Neuronal stem cell (in vitro differentiated cells): Measurements from ENCODE around the gene KDM5B.
A peak's percentile ranks its signal among the peaks of the same experiment; 100 is the strongest.

Experiments
- DNase-seq: peaks from one replicate; pipeline ENCODE4 v3.0.0-alpha.2; 2013; ENCODE audit warnings: low spot score
- H2AFZ ChIP-seq: one replicate; pipeline ENCODE4 v1.6.1; 2013; ENCODE audit warnings: mild to moderate bottlenecking, low read length, inconsistent platforms
- H2AK5ac ChIP-seq: 2 replicates; pipeline ENCODE4 v1.6.1; 2013; ENCODE audit warnings: low read depth, mild to moderate bottlenecking, inconsistent platforms, low read length, moderate library complexity, mixed read lengths
- H2BK120ac ChIP-seq: 2 replicates; pipeline ENCODE4 v1.6.1; 2013; ENCODE audit warnings: low read depth, mild to moderate bottlenecking, inconsistent platforms, low read length, moderate library complexity, mixed read lengths
- H2BK12ac ChIP-seq: one replicate; pipeline ENCODE4 v1.6.1; 2013; ENCODE audit warnings: low read length, inconsistent platforms
- H2BK15ac ChIP-seq: 2 replicates; pipeline ENCODE4 v1.6.1; 2013; ENCODE audit warnings: mild to moderate bottlenecking, low read length, inconsistent platforms, mixed read lengths
- H2BK5ac ChIP-seq: one replicate; pipeline ENCODE4 v1.6.1; 2013; ENCODE audit warnings: inconsistent platforms, mild to moderate bottlenecking, low read length, moderate library complexity
- H3K14ac ChIP-seq: one replicate; pipeline ENCODE4 v1.6.1; 2013; ENCODE audit warnings: low read length, inconsistent platforms
- H3K18ac ChIP-seq: 2 replicates; pipeline ENCODE4 v1.6.1; 2013; ENCODE audit warnings: low read length, inconsistent platforms
- H3K23ac ChIP-seq: 2 replicates; pipeline ENCODE4 v1.6.1; 2013; ENCODE audit warnings: low read depth, mild to moderate bottlenecking, mixed read lengths, low read length, inconsistent platforms; ENCODE audit not compliant: poor library complexity
- H3K27ac ChIP-seq: replicated peaks from 3 replicates; pipeline ENCODE4 v1.5.1; 2013; ENCODE audit warnings: low read length, inconsistent platforms
- H3K27me3 ChIP-seq, 3 experiments: 2 replicates each; pipeline ENCODE4 v1.6.1; 2013; ENCODE audit warnings: low read length in 3 of 3, mild to moderate bottlenecking in 2 of 3, inconsistent platforms in 1 of 3, low read depth in 1 of 3, mixed read lengths in 1 of 3, moderate library complexity in 1 of 3; ENCODE audit not compliant: control insufficient read depth in 3 of 3, insufficient read depth in 3 of 3
- H3K36me3 ChIP-seq, 2 donors: replicated peaks in 1 of 2; 2 replicates each; pipeline ENCODE4 v1.6.1; 2013; ENCODE audit warnings: low read length in 2 of 2; ENCODE audit not compliant: control insufficient read depth in 2 of 2, insufficient read depth in 2 of 2
- H3K4ac ChIP-seq: 2 replicates; pipeline ENCODE4 v1.6.1; 2013; ENCODE audit warnings: inconsistent platforms, mild to moderate bottlenecking, low read length, moderate library complexity
- H3K4me1 ChIP-seq, 2 donors: 1 replicate in 1 of 2; 2 replicates in 1 of 2; pipeline ENCODE4 v1.6.1; 2013; ENCODE audit warnings: low read length in 2 of 2, low read depth in 1 of 2; ENCODE audit not compliant: control insufficient read depth in 2 of 2, insufficient read depth in 1 of 2
- H3K4me2 ChIP-seq: one replicate; pipeline ENCODE4 v1.6.1; 2013; ENCODE audit warnings: mild to moderate bottlenecking, low read length, inconsistent platforms; ENCODE audit not compliant: insufficient read depth, poor library complexity, severe bottlenecking
- H3K4me3 ChIP-seq, 2 donors: 2 replicates each; pipeline ENCODE4 v1.5.1; 2013; ENCODE audit warnings: low read length in 2 of 2, mild to moderate bottlenecking in 2 of 2, inconsistent platforms in 1 of 2, moderate library complexity in 1 of 2
- H3K79me1 ChIP-seq: one replicate; pipeline ENCODE4 v1.6.1; 2013; ENCODE audit warnings: low read depth, mild to moderate bottlenecking, inconsistent platforms, low read length, moderate library complexity
- H3K9ac ChIP-seq: one replicate; pipeline ENCODE4 v1.6.1; 2013; ENCODE audit warnings: mild to moderate bottlenecking, low read depth, low read length, inconsistent platforms; ENCODE audit not compliant: poor library complexity
- H3K9me3 ChIP-seq, 2 donors: replicated peaks in 1 of 2; 2 replicates each; pipeline versions ENCODE3 to v1.6.1; 2013; ENCODE audit warnings: low read length in 2 of 2, mild to moderate bottlenecking in 2 of 2, inconsistent platforms in 1 of 2, low read depth in 1 of 2, mixed read lengths in 1 of 2, moderate library complexity in 1 of 2; ENCODE audit not compliant: control insufficient read depth in 2 of 2, insufficient read depth in 1 of 2
- H4K8ac ChIP-seq: one replicate; pipeline ENCODE4 v1.6.1; 2013; ENCODE audit warnings: low read depth, mild to moderate bottlenecking, inconsistent platforms, low read length, moderate library complexity
- H4K91ac ChIP-seq: one replicate; pipeline ENCODE4 v1.6.1; 2013; ENCODE audit warnings: low read length, low read depth, mild to moderate bottlenecking, inconsistent platforms; ENCODE audit not compliant: poor library complexity
- WGBS, 2 donors: extraction: QIAGEN DNeasy Blood & Tissue Kit; methylation state at CpG; one replicate each; pipeline ENCODE4 v1.1.7; 2013; ENCODE audit warnings: missing lambda C conversion rate in 2 of 2, mixed read lengths in 1 of 2; ENCODE audit not compliant: insufficient read length in 2 of 2, insufficient replicate concordance in 1 of 2; ENCODE audit errors: extremely low coverage in 2 of 2; 5-methylcytosine and 5-hydroxymethylcytosine counted together

The KDM5B gene

GRCh38 chr1:202708456-202709275 is 99.6 kb downstream of the KDM5B start:
- no peak overlapping the region for H3K27ac ChIP-seq
- H4K8ac ChIP-seq = no peak overlapping the region
- H2BK12ac ChIP-seq = peak overlapping the region; percentile 30
- WGBS, 2 donors = no CpG with 5 or more reads among the region's 12 CpGs
- no peak overlapping the region for H3K4me3 ChIP-seq
- no peak overlapping the region for H3K4me2 ChIP-seq
- peak overlapping the region; percentile 84 for H3K18ac ChIP-seq
- H2BK5ac ChIP-seq = no peak overlapping the region
- H3K79me1 ChIP-seq = no peaks in the 10 kb centered on the region
- peak overlapping the region; percentile 77 for H3K23ac ChIP-seq
- H2BK15ac ChIP-seq = peak overlapping the region; percentile 69
- no peaks in the 10 kb centered on the region for H3K36me3 ChIP-seq
- peak overlapping the region; percentile 6 for H3K4ac ChIP-seq
- no peak overlapping the region for H2AFZ ChIP-seq
- peak overlapping the region; percentile 38 for H2AK5ac ChIP-seq
- H3K9ac ChIP-seq = peak overlapping the region; percentile 63
- H3K27me3 ChIP-seq = peaks cover 9 to 96% (median 41%) of the 10 kb centered on the region in 3 experiments
- H3K9me3 ChIP-seq = no peaks in the 10 kb centered on the region
- H2BK120ac ChIP-seq = no peak overlapping the region
- no peak overlapping the region for H4K91ac ChIP-seq
- peaks cover 13 to 14% of the 10 kb centered on the region in 2 donors for H3K4me1 ChIP-seq
- DNase-seq = no peak
- H3K14ac ChIP-seq = no peak overlapping the region

DNA sequence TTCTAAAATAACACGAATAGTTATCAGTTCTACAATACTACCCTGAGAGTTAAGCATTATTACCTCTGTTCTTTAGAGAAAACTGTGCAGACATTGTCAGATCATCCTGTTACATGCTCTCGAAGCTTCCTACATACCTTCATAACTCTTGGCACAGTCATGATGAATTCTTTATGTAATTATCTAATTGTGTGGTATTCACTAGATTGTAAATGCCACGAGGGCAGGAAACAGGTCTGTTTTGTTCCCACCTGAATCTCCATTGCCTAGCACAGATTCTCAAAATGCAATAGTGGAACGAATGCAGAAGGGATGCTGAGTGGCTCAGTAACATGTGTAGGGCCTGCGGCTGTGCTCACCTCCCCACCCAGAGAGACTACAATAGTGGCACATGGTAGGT is 101.4 kb downstream of the KDM5B start:
- no CpG with 5 or more reads among the region's 5 CpGs for WGBS, 2 donors
- Histone ChIP-seq H3K4me1 (peaks cover 5 to 8% of the 10 kb centered on the region in 2 donors), H3K27me3 (peaks cover 9 to 96% (median 38%) of the 10 kb centered on the region in 3 experiments), H3K14ac (no peak overlapping the region), H3K36me3 (no peaks in the 10 kb centered on the region), H3K9ac (no peak overlapping the region), H3K27ac (no peak overlapping the region), H3K23ac (no peak overlapping the region), H3K79me1 (no peaks in the 10 kb centered on the region), H2BK5ac (no peak overlapping the region), H4K91ac (no peak overlapping the region), H2BK12ac (no peak overlapping the region), H3K4me2 (no peak overlapping the region), H2BK120ac (no peak overlapping the region), H2AFZ (no peak overlapping the region), H3K9me3 (no peaks in the 10 kb centered on the region), H3K4ac (no peak overlapping the region), H2BK15ac (no peak overlapping the region), H3K18ac (no peak overlapping the region), H3K4me3 (no peak overlapping the region), H2AK5ac (no peak overlapping the region), H4K8ac (no peak overlapping the region)
- DNase-seq = no peak

- Histone ChIP-seq H3K9me3 (no peaks in the 10 kb centered on the region), H4K8ac (no peak overlapping the region), H2BK5ac (no peak overlapping the region), H4K91ac (no peak overlapping the region), H3K4ac (no peak overlapping the region), H3K79me1 (peaks cover 1% of the 10 kb centered on the region), H3K9ac (no peak overlapping the region), H3K27me3 (peaks cover 3 to 94% (median 16%) of the 10 kb centered on the region in 3 experiments), H3K4me2 (no peak overlapping the region), H2BK120ac (no peak overlapping the region), H3K4me3 (no peak overlapping the region), H3K14ac (no peak overlapping the region), H2BK12ac (no peak overlapping the region), H2BK15ac (no peak overlapping the region), H3K4me1 (peaks cover 0 to 3% of the 10 kb centered on the region in 2 donors), H3K36me3 (no peaks in the 10 kb centered on the region), H2AFZ (no peak overlapping the region), H3K23ac (no peak overlapping the region), H3K27ac (no peak overlapping the region), H2AK5ac (no peak overlapping the region), H3K18ac (no peak overlapping the region)
- no peak for DNase-seq
- no CpG with 5 or more reads among the region's 4 CpGs for WGBS, 2 donors
Measured at GRCh38 chr1:202704601-202705000, 103.6 kb downstream of the KDM5B start.

DNA sequence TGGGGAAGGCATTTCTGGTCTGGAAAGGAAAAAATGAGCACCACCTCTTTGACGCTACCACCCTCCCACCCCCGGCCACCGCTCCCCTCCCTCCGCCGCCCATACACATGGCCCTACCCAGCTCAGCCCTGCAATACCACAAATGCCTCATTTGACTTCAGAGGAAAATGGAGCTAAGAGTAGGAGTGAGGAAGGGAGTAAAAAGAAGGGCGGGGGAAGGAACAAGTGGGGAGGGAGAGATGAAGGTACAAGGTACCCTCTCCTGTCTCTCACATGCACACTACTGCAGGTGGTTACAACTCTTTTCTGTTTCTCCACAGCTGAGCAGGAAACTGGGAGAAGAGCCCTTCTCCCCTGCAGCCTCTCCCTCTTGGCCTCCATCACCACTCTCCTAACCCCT is 105.0 kb downstream of the KDM5B start:
- no peaks in the 10 kb centered on the region for H3K4me1 ChIP-seq
- H3K4me3 ChIP-seq = no peak overlapping the region
- H3K18ac ChIP-seq = no peak overlapping the region
- peaks cover 0 to 85% (median 2%) of the 10 kb centered on the region in 3 experiments for H3K27me3 ChIP-seq
- no peak overlapping the region for H3K4me2 ChIP-seq
- H3K23ac ChIP-seq = no peak overlapping the region
- H2AK5ac ChIP-seq = no peak overlapping the region
- H3K27ac ChIP-seq = no peak overlapping the region
- H4K91ac ChIP-seq = no peak overlapping the region
- H2BK12ac ChIP-seq = no peak overlapping the region
- no peak for DNase-seq
- no peak overlapping the region for H4K8ac ChIP-seq
- H3K79me1 ChIP-seq = peaks cover 1% of the 10 kb centered on the region
- H2AFZ ChIP-seq = no peak overlapping the region
- H3K36me3 ChIP-seq = no peaks in the 10 kb centered on the region
- WGBS, 2 donors = no CpG with 5 or more reads among the region's 6 CpGs
- no peaks in the 10 kb centered on the region for H3K9me3 ChIP-seq
- H3K4ac ChIP-seq = no peak overlapping the region
- H2BK120ac ChIP-seq = no peak overlapping the region
- no peak overlapping the region for H2BK5ac ChIP-seq
- no peak overlapping the region for H3K14ac ChIP-seq
- H2BK15ac ChIP-seq = no peak overlapping the region
- no peak overlapping the region for H3K9ac ChIP-seq
